ENCODE data around the gene UBE3C.
"Not testable (repeated sequence)": the region's sequence is repeated elsewhere in the genome, so short reads cannot be mapped to it uniquely, and the experiment has no call there.

UBE3C gene

GRCh38 chr7:157152391-157152937 lies 13.7 kb downstream of the UBE3C start:
- no peak for DNase-seq (ENCODE audit: low read depth)
- no peak overlapping the region for H3K4me3 ChIP-seq (ENCODE audit: control insufficient read depth, low read depth, low read length)
- no peak for TF ChIP-seq CTCF (IDR thresholded peaks at IDR 0.05; ENCODE audit: control insufficient read depth, insufficient read depth, low read depth, low read length, missing control alignments)

- H3K4me3 ChIP-seq (ENCODE audit: control insufficient read depth, low read depth, low read length): no peak overlapping the region
- DNase-seq (ENCODE audit: low read depth): no peak
- no peak for TF ChIP-seq CTCF (IDR thresholded peaks at IDR 0.05; ENCODE audit: control insufficient read depth, insufficient read depth, low read depth, low read length, missing control alignments)
Measured at GRCh38 chr7:157153260-157153659, 14.5 kb downstream of the UBE3C start.

GRCh38 chr7:157155959-157156358 lies 17.2 kb downstream of the UBE3C start:
- no peak for TF ChIP-seq CTCF (IDR thresholded peaks at IDR 0.05; ENCODE audit: control insufficient read depth, insufficient read depth, low read depth, low read length, missing control alignments)
- no peak overlapping the region for H3K4me3 ChIP-seq (ENCODE audit: control insufficient read depth, low read depth, low read length)
- no peak for DNase-seq (ENCODE audit: low read depth)

- H3K4me3 ChIP-seq (ENCODE audit: control insufficient read depth, low read depth, low read length): no peak overlapping the region
- no peak for TF ChIP-seq CTCF (IDR thresholded peaks at IDR 0.05; ENCODE audit: control insufficient read depth, insufficient read depth, low read depth, low read length, missing control alignments)
- no peak for DNase-seq (ENCODE audit: low read depth)
Measured at GRCh38 chr7:157158400-157158799, 19.7 kb downstream of the UBE3C start.

GRCh38 chr7:157159537-157159936 lies 20.8 kb downstream of the UBE3C start:
- DNase-seq (ENCODE audit: low read depth): not testable (repeated sequence)

GRCh38 chr7:157160433-157160832 lies 21.7 kb downstream of the UBE3C start:
- H3K4me3 ChIP-seq (ENCODE audit: control insufficient read depth, low read depth, low read length): no peak overlapping the region
- DNase-seq (ENCODE audit: low read depth): no peak
- no peak for TF ChIP-seq CTCF (IDR thresholded peaks at IDR 0.05; ENCODE audit: control insufficient read depth, insufficient read depth, low read depth, low read length, missing control alignments)

More at GRCh38 chr7:157159537-157159936, 20.8 kb downstream of the UBE3C start:
- not testable (repeated sequence) for H3K4me3 ChIP-seq (ENCODE audit: control insufficient read depth, low read depth, low read length)

GRCh38 chr7:157165987-157166386 lies 27.3 kb downstream of the UBE3C start:
- no peak overlapping the region for H3K4me3 ChIP-seq (ENCODE audit: control insufficient read depth, low read depth, low read length)
- no peak for TF ChIP-seq CTCF (IDR thresholded peaks at IDR 0.05; ENCODE audit: control insufficient read depth, insufficient read depth, low read depth, low read length, missing control alignments)
- DNase-seq (ENCODE audit: low read depth): no peak

Data from AG09309 (cell line).